Endothelial cell of umbilical vein (primary cell): ENCODE measurements around the gene SLC34A1. TPM values are rescaled to one million over a fixed set of nuclear protein-coding genes. Genes with fewer than 3 reads are reported as not detected.
"Not testable (repeated sequence)": the region's sequence is repeated elsewhere in the genome, so short reads cannot be mapped to it uniquely, and the experiment has no call there.

ENCODE experiments used
- BruUV-seq: library from RNA; stranded (reverse); fragments of 400-500 nt; replicated peaks from 2 replicates; lab custom pipeline; 2021; lab: Mats Ljungman, UMichigan
- CTCF ChIA-PET: fragments of 300-600, 350-600 bp; sonication (Branson Sonifier 250); formaldehyde crosslinking; loops from one replicate; lab custom pipeline; 2021; ENCODE audit warnings: antibody characterized with exemption, inconsistent platforms; lab: Charles Lee
- POLR2A ChIA-PET: fragments of 300-600, 350-600 bp; sonication (Branson Sonifier 250); formaldehyde crosslinking; loops from one replicate; lab custom pipeline; 2021; ENCODE audit warnings: antibody characterized with exemption, inconsistent platforms; lab: Charles Lee
- DNase-seq: peaks from one replicate; pipeline ENCODE4 v3.0.0-alpha.2; 2011; ENCODE audit warnings: low read depth, low spot score
- FAIRE-seq: peaks from 2 replicates; lab custom pipeline; 2011; peaks lifted over from hg19 to GRCh38; lab: Jason Lieb, UNC
- H2AFZ ChIP-seq: 2 replicates; pipeline ENCODE4 v1.6.0; 2012; ENCODE audit warnings: low read depth, low read length, control low read depth, inconsistent platforms
- H3K27ac ChIP-seq: 2 replicates; pipeline ENCODE4 v1.5.1; 2011; ENCODE audit warnings: low read depth, mild to moderate bottlenecking, control low read depth, low read length, moderate library complexity; ENCODE audit not compliant: insufficient read depth
- H3K27me3 ChIP-seq, 2 experiments: 2 replicates each; pipeline versions ENCODE4 v1.6.0 to v1.6.1; 2011; ENCODE audit warnings: low read length in 2 of 2, mixed read lengths in 1 of 2; ENCODE audit not compliant: control insufficient read depth in 2 of 2, insufficient read depth in 2 of 2
- H3K36me3 ChIP-seq, 2 experiments: 2 replicates in 1 of 2; 3 replicates in 1 of 2; pipeline ENCODE4 v1.5.1; 2011; ENCODE audit warnings: low read length in 2 of 2, mild to moderate bottlenecking in 1 of 2, moderate library complexity in 1 of 2; ENCODE audit not compliant: control insufficient read depth in 2 of 2, insufficient read depth in 2 of 2; ENCODE audit errors: extremely low read depth in 1 of 2
- H3K4me1 ChIP-seq: 3 replicates; pipeline ENCODE4 v1.5.1; 2011; ENCODE audit warnings: mild to moderate bottlenecking, low read length; ENCODE audit not compliant: control insufficient read depth, insufficient read depth; ENCODE audit errors: extremely low read depth
- H3K4me2 ChIP-seq: 2 replicates; pipeline ENCODE4 v1.6.1; 2011; ENCODE audit warnings: low read length, control low read depth, mixed read lengths; ENCODE audit not compliant: insufficient read depth
- H3K4me3 ChIP-seq, 3 experiments: fragments of 200-600 bp in 1 of 3; sonication (generic), shearing (Covaris generic) in 1 of 3; replicated peaks in 1 of 3; 2 replicates each; pipeline ENCODE4 v1.5.1; 2011 to 2016; ENCODE audit warnings: control low read depth in 3 of 3, low read length in 3 of 3, mild to moderate bottlenecking in 2 of 3, inconsistent platforms in 1 of 3, low read depth in 1 of 3, moderate library complexity in 1 of 3; ENCODE audit not compliant: insufficient read depth in 1 of 3
- H3K79me2 ChIP-seq: 2 replicates; pipeline ENCODE4 v1.6.0; 2012; ENCODE audit warnings: low read length, inconsistent platforms; ENCODE audit not compliant: control insufficient read depth, insufficient read depth
- H3K9ac ChIP-seq: replicated peaks from 2 replicates; pipeline ENCODE3; 2011; ENCODE audit warnings: low read length, control low read depth; ENCODE audit not compliant: insufficient read depth; ENCODE audit errors: extremely low read depth
- H3K9me1 ChIP-seq: replicated peaks from 3 replicates; pipeline ENCODE4 v1.6.0; 2011; ENCODE audit warnings: mild to moderate bottlenecking, low read length; ENCODE audit not compliant: control insufficient read depth, insufficient read depth; ENCODE audit errors: extremely low read depth
- H3K9me3 ChIP-seq: replicated peaks from 2 replicates; pipeline ENCODE4 v1.5.1; 2012; ENCODE audit warnings: low read length, inconsistent platforms; ENCODE audit not compliant: control insufficient read depth, insufficient read depth
- H4K20me1 ChIP-seq: replicated peaks from 2 replicates; pipeline ENCODE3; 2011; ENCODE audit warnings: mild to moderate bottlenecking, low read length; ENCODE audit not compliant: control insufficient read depth, insufficient read depth; ENCODE audit errors: extremely low read depth
- EZH2 ChIP-seq: IDR thresholded peaks from 2 replicates; pipeline ENCODE4 v1.6.1; 2012; ENCODE audit warnings: borderline replicate concordance, low read depth, mild to moderate bottlenecking, moderate library complexity, low read length, inconsistent platforms; ENCODE audit not compliant: severe bottlenecking
- FOS ChIP-seq: IDR thresholded peaks from 2 replicates; pipeline ENCODE4 v1.6.1; 2011; ENCODE audit warnings: mild to moderate bottlenecking, low read length, moderate library complexity, borderline replicate concordance; ENCODE audit not compliant: insufficient read depth
- GATA2 ChIP-seq: IDR thresholded peaks from 2 replicates; pipeline ENCODE4 v1.7.0; 2011; ENCODE audit warnings: low read depth, mild to moderate bottlenecking, moderate library complexity, mixed read lengths, low read length; ENCODE audit not compliant: insufficient read length, insufficient read depth
- JUN ChIP-seq: IDR thresholded peaks from 2 replicates; pipeline ENCODE4 v1.6.1; 2011; ENCODE audit warnings: borderline replicate concordance, low read depth; ENCODE audit not compliant: insufficient read length, insufficient read depth
- MAX ChIP-seq: IDR thresholded peaks from 2 replicates; pipeline ENCODE4 v1.6.1; 2011; ENCODE audit not compliant: insufficient read depth, insufficient read length
- MYC ChIP-seq: IDR thresholded peaks from one replicate; pipeline ENCODE4 v1.6.1; 2011; ENCODE audit warnings: mild to moderate bottlenecking, low read depth, low read length
- POLR2A ChIP-seq: IDR thresholded peaks from 2 replicates; pipeline ENCODE4 v1.6.1; 2012; ENCODE audit warnings: low read depth, mild to moderate bottlenecking, control low read depth, low read length
- POLR2AphosphoS5 ChIP-seq: IDR thresholded peaks from 2 replicates; pipeline ENCODE4 v1.6.1; 2012; ENCODE audit warnings: low read depth, mild to moderate bottlenecking, control low read depth, low read length, moderate library complexity; ENCODE audit not compliant: insufficient read depth
- dilution Hi-C: fragments of 300-500 bp; cut with MboI; formaldehyde crosslinking; loops from one replicate; pipeline ENCODE4 v1.15.0; 2019; ENCODE audit warnings: low sequenced_read_pairs; ENCODE audit not compliant: extremely low pct_ligation_motif_present
- intact Hi-C: fragments of 100-400 bp; cut with micrococcal nuclease; formaldehyde crosslinking; loops from one replicate; pipeline ENCODE4 v1.10.0; 2022
- polyA plus RNA-seq, 4 experiments: library from polyadenylated mRNA; depleted of rRNA in 3 of 4; stranded (reverse) in 3 of 4; unstranded in 1 of 4; fragments of >200 nt; gene quantifications; 2 replicates each; pipeline versions ENCODE4 v1.2.1 to v1.2.3, GENCODE V29; 2011 to 2012; ENCODE audit warnings: missing spikeins in 1 of 4
- total RNA-seq: library from RNA; stranded (reverse); gene quantifications from 2 replicates; pipeline ENCODE4 v1.2.3, GENCODE V29; 2021
- TF ChIP-seq, protein P1 (sequence below), 2 donors: IDR thresholded peaks; 1 replicate in 1 of 2; 2 replicates in 1 of 2; pipeline ENCODE4 v1.5.1; 2011; ENCODE audit warnings: low read length in 2 of 2, mild to moderate bottlenecking in 2 of 2, moderate library complexity in 2 of 2, control low read depth in 1 of 2, inconsistent platforms in 1 of 2, low read depth in 1 of 2; ENCODE audit not compliant: insufficient read depth in 1 of 2; ENCODE audit errors: extremely low read depth in 1 of 2

Gene SLC34A1
- total and polyA plus RNA-seq, 2 donors (not counting 3 experiments of a cell fraction or from before 2014, with no cell fraction given): not detected

DNA sequence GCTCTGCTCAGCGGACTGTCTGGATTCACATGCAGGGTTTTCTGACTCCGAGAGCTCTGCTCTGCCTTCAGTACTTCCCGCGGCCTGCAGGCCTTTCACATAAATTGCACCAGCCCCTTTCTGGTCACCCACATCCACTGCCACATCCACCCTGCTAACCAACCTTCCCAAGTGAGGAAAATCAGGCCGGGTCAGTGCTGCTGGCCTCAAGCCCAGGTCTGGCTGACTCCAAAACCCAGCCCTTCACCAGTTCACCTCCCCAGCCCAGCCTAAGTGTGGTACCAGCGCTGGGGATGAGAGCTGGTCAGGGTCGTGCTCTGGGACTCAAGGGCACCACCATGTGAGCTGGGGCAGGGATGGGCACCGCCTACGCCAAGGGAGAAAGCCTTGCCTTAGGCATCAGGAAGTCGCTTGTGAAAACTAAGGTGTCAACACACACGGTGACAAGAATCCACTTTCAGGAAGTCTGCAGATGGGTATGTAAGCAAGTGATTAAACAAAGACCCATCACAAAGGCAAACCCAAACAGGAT is 45.1 kb upstream of the SLC34A1 start:
- ChIA-PET CTCF (interaction anchor here (1.0 kb wide), 1 partner anchor 29 kb away, joined by 4 read pairs; no protein-coding TSS in a partner anchor), POLR2A (no interaction called here)
- Histone ChIP-seq H4K20me1 (peaks cover 3% of the 10 kb centered on the region), H2AFZ (no peak overlapping the region), H3K27ac (no peak overlapping the region), H3K4me3 (no peak overlapping the region), H3K9me1 (no peaks in the 10 kb centered on the region), H3K9me3 (no peaks in the 10 kb centered on the region), H3K9ac (no peak overlapping the region), H3K36me3 (peaks cover 6 to 50% of the 10 kb centered on the region in 2 experiments), H3K79me2 (peaks cover 26% of the 10 kb centered on the region), H3K27me3 (no peaks in the 10 kb centered on the region), H3K4me1 (no peaks in the 10 kb centered on the region), H3K4me2 (no peak overlapping the region)
- intact Hi-C loops (no loop called here), dilution Hi-C loops (no loop called here)
- BruUV-seq: no TSS peak
- FAIRE-seq: peak; percentile 44
- TF ChIP-seq POLR2A (no peak), JUN (no peak), MYC (no peak), FOS (no peak), EZH2 (no peak), MAX (no peak), GATA2 (no peak), POLR2AphosphoS5 (no peak)
- TF ChIP-seq, protein P1, sequence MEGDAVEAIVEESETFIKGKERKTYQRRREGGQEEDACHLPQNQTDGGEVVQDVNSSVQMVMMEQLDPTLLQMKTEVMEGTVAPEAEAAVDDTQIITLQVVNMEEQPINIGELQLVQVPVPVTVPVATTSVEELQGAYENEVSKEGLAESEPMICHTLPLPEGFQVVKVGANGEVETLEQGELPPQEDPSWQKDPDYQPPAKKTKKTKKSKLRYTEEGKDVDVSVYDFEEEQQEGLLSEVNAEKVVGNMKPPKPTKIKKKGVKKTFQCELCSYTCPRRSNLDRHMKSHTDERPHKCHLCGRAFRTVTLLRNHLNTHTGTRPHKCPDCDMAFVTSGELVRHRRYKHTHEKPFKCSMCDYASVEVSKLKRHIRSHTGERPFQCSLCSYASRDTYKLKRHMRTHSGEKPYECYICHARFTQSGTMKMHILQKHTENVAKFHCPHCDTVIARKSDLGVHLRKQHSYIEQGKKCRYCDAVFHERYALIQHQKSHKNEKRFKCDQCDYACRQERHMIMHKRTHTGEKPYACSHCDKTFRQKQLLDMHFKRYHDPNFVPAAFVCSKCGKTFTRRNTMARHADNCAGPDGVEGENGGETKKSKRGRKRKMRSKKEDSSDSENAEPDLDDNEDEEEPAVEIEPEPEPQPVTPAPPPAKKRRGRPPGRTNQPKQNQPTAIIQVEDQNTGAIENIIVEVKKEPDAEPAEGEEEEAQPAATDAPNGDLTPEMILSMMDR (IDR thresholded peaks at IDR 0.05; ENCODE audit: extremely low read depth in 1 of 2, insufficient read depth in 1 of 2, low read depth in 1 of 2, low read length in 2 of 2): no peak
- no peak for DNase-seq

DNA sequence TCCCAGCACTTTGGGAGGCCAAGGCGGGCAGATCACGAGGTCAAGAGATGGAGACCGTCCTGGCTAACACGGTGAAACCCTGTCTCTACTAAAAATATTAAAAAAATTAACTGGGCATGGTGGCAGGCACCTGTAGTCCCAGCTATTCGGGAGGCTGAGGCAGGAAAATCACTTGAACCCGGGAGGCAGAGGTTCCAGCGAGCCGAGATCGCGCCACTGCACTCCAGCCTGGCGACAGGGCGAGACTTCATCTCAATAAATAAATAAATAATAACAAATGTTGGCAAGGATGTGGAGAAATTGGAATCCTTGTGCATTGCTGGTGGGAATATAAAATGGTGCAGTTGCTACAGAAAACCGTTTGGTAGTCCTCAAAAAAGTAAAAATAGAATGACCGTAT is 41.2 kb upstream of the SLC34A1 start:
- intact Hi-C loops, H3K4me1 ChIP-seq, H3K9ac ChIP-seq, H3K9me1 ChIP-seq, dilution Hi-C loops, H4K20me1 ChIP-seq, POLR2A ChIA-PET, H3K27ac ChIP-seq, H3K4me2 ChIP-seq, DNase-seq, FAIRE-seq, H3K4me3 ChIP-seq, H3K27me3 ChIP-seq, BruUV-seq, H3K9me3 ChIP-seq, H2AFZ ChIP-seq: not testable (repeated sequence)
- Histone ChIP-seq H3K79me2 (peaks cover 51% of the 10 kb centered on the region), H3K36me3 (peaks cover 8 to 21% of the 10 kb centered on the region in 2 experiments)
- CTCF ChIA-PET: interaction anchor here (1.1 kb wide), 1 partner anchor 28 kb away, joined by 3 read pairs; no protein-coding TSS in a partner anchor
